Psoas muscle (tissue), 8 donors: ENCODE measurements around the gene GRIA3. TPM values are rescaled to one million over a fixed set of nuclear protein-coding genes. Genes with fewer than 3 reads are reported as not detected.
"Not testable (repeated sequence)": the region's sequence is repeated elsewhere in the genome, so short reads cannot be mapped to it uniquely, and the experiment has no call there.

Experiments used
- ATAC-seq, 4 donors: fragments of 200-7000 bp; cut with Tn5 transposase; one replicate each; pipeline ENCODE4 v1.9.1; 2020; ENCODE audit warnings: moderate library complexity in 3 of 4, mild to moderate bottlenecking in 2 of 4
- DNase-seq, 2 donors: peaks; one replicate each; pipeline ENCODE4 v3.0.0-alpha.2; 2020
- H3K27ac ChIP-seq: fragments of 200-600 bp; one replicate; pipeline ENCODE4 v1.8.0; 2022
- H3K27me3 ChIP-seq, 3 donors: fragments of 200-600 bp in 1 of 3; one replicate each; pipeline versions ENCODE4 v1.6.1 to v1.8.0; 2013 to 2022; ENCODE audit warnings: low read length in 2 of 3, mild to moderate bottlenecking in 2 of 3, moderate library complexity in 1 of 3; ENCODE audit not compliant: insufficient read depth in 3 of 3
- H3K36me3 ChIP-seq, 2 donors: fragments of 200-600 bp in 1 of 2; one replicate each; pipeline versions ENCODE4 v1.6.1 to v1.8.0; 2013 to 2022; ENCODE audit warnings: low read depth in 1 of 2, mild to moderate bottlenecking in 1 of 2, moderate library complexity in 1 of 2; ENCODE audit not compliant: insufficient read depth in 1 of 2
- H3K4me1 ChIP-seq: fragments of 200-600 bp; one replicate; pipeline ENCODE4 v1.8.0; 2022
- H3K4me3 ChIP-seq: fragments of 200-600 bp; one replicate; pipeline ENCODE4 v1.8.0; 2022; ENCODE audit warnings: mild to moderate bottlenecking
- H3K9me3 ChIP-seq: fragments of 200-600 bp; one replicate; pipeline ENCODE4 v1.8.0; 2022
- CTCF ChIP-seq: fragments of 200-600 bp; IDR thresholded peaks from one replicate; pipeline ENCODE4 v1.8.0; 2022; ENCODE audit warnings: antibody characterized with exemption
- WGBS, 3 donors: extraction: QIAGEN DNeasy Blood & Tissue Kit; methylation state at CpG; one replicate each; pipeline versions ENCODE4 v1.1.6 to v1.1.7; 2013; 5-methylcytosine and 5-hydroxymethylcytosine counted together
- intact Hi-C, 2 donors: fragments of 100-400 bp; cut with DNase I; formaldehyde crosslinking; loops; one replicate each; pipeline versions ENCODE4 v1.11.0 to v1.14.2; 2022
- polyA plus RNA-seq, 3 donors: library from polyadenylated mRNA; stranded (reverse); fragments of 200-250 nt; gene quantifications; one replicate each; pipeline ENCODE4 v1.2.3, GENCODE V29; 2013
- total RNA-seq, 4 donors: library from RNA; stranded (reverse); fragmentation: NEBNext Ultra II Directional in 2 of 4; extraction: Animal tissue kit (Norgen Biotek cat#: 25700) in 2 of 4; gene quantifications; one replicate each; pipeline versions ENCODE4 v1.2.1 to v1.2.4, GENCODE V29; 2021 to 2023
- donor health status: healthy with polysubstance abuse.
- donor health status: DM: no; HTN: no; CAD: no; lungs with moderate emphysema.
- donor health status: Bipolar disorder and iron deficiency.
- donor health status: healthy.
- donor health status: DM: yes; HTN: yes; CAD: no.
- donor health status: DM: no; HTN: no; CAD: no.
- donor health status: DM: no; HTN: no; CAD: no.
- donor health status: DM: yes; HTN: yes; CAD: no.

The GRIA3 gene
- total and polyA plus RNA-seq, 7 donors = 0.03 to 0.32 (median 0.21) TPM; not detected in 1

- Histone ChIP-seq H3K36me3 (no peaks in the 10 kb centered on the region), H3K27me3 (no peaks in the 10 kb centered on the region), H3K4me1 (no peaks in the 10 kb centered on the region), H3K9me3 (no peaks in the 10 kb centered on the region), H3K4me3 (no peak overlapping the region), H3K27ac (no peak overlapping the region)
- ATAC-seq (no peak), DNase-seq (no peak)
- intact Hi-C loops = no loop called here
- 30 to 37% (median 31%) methylated on average over 2 of the region's 2 CpGs for WGBS, 3 donors
- no peak for TF ChIP-seq CTCF
Observed at GRCh38 chrX:123425471-123425870, 241.4 kb downstream of the GRIA3 start.

GRCh38 chrX:123425904-123426303, 241.8 kb downstream of the GRIA3 start:
- intact Hi-C loops = no loop called here
- ATAC-seq (no peak), DNase-seq (no peak)
- Histone ChIP-seq H3K4me1 (no peaks in the 10 kb centered on the region), H3K4me3 (no peak overlapping the region), H3K27me3 (no peaks in the 10 kb centered on the region), H3K9me3 (no peaks in the 10 kb centered on the region), H3K36me3 (no peaks in the 10 kb centered on the region), H3K27ac (no peak overlapping the region)
- TF ChIP-seq CTCF = no peak
- 19 to 26% (median 21%) methylated on average over 3 of the region's 3 CpGs for WGBS, 3 donors

GRCh38 chrX:123432361-123433150, 248.5 kb downstream of the GRIA3 start:
- WGBS, 3 donors = 79 to 83% (median 82%) methylated on average over 4 of the region's 4 CpGs
- Histone ChIP-seq H3K27ac (no peak overlapping the region), H3K36me3 (no peaks in the 10 kb centered on the region), H3K4me3 (no peak overlapping the region), H3K4me1 (no peaks in the 10 kb centered on the region), H3K9me3 (no peaks in the 10 kb centered on the region), H3K27me3 (no peaks in the 10 kb centered on the region)
- DNase-seq (no peak), ATAC-seq (no peak)
- intact Hi-C loops = no loop called here
- TF ChIP-seq CTCF = no peak

GRCh38 chrX:123436512-123437136, 252.5 kb downstream of the GRIA3 start:
- intact Hi-C loops = no loop called here
- H3K27me3 ChIP-seq = no peaks in the 10 kb centered on the region
- no peaks in the 10 kb centered on the region for H3K9me3 ChIP-seq
- no peak for ATAC-seq
- no peak for DNase-seq
- no peaks in the 10 kb centered on the region for H3K36me3 ChIP-seq
- H3K27ac ChIP-seq = no peak overlapping the region
- WGBS, 3 donors = 65 to 72% (median 66%) methylated on average over 5 of the region's 5 CpGs
- no peak overlapping the region for H3K4me3 ChIP-seq
- no peaks in the 10 kb centered on the region for H3K4me1 ChIP-seq
- TF ChIP-seq CTCF = no peak

- H3K36me3 ChIP-seq, H3K27ac ChIP-seq, intact Hi-C loops, H3K27me3 ChIP-seq, ATAC-seq, H3K4me1 ChIP-seq, H3K9me3 ChIP-seq, H3K4me3 ChIP-seq, DNase-seq: not testable (repeated sequence)
- 55 to 89% (median 88%) methylated on average over 3 of the region's 3 CpGs for WGBS, 3 donors
Observed at GRCh38 chrX:123439926-123440325, 255.8 kb downstream of the GRIA3 start.
